Stomach (tissue), 9 donors: Measurements from ENCODE around the gene ULK3. TPM values are rescaled to one million over a fixed set of nuclear protein-coding genes. Genes with fewer than 3 reads are reported as not detected.
A peak's percentile ranks its signal among the peaks of the same experiment; 100 is the strongest.

Experiments
- DNase-seq, 2 donors: peaks; one replicate each; pipeline versions ENCODE4 v3.0.0 to v3.0.0-alpha.2; 2013 to 2019
- H3K27ac ChIP-seq, 5 donors: fragments of 200-600 bp in 4 of 5; sonication (generic) in 4 of 5; one replicate each; pipeline ENCODE4 v1.5.1; 2013 to 2019; ENCODE audit warnings: mild to moderate bottlenecking in 1 of 5, moderate library complexity in 1 of 5
- H3K27me3 ChIP-seq, 3 donors: fragments of 200-600 bp; sonication (generic); one replicate each; pipeline ENCODE4 v1.5.1; 2017 to 2019; ENCODE audit warnings: mixed run types in 1 of 3
- H3K36me3 ChIP-seq, 4 donors: fragments of 200-600 bp; sonication (generic); 1 replicate in 3 of 4; 2 replicates in 1 of 4; pipeline ENCODE4 v1.5.1; 2016 to 2019
- H3K4me1 ChIP-seq, 4 donors: fragments of 200-600 bp; sonication (generic); one replicate each; pipeline ENCODE4 v1.5.1; 2016 to 2019
- H3K4me3 ChIP-seq, 4 donors: fragments of 200-600 bp; sonication (generic) in 3 of 4; one replicate each; pipeline ENCODE4 v1.5.1; 2016 to 2019; ENCODE audit warnings: mild to moderate bottlenecking in 1 of 4
- H3K9me3 ChIP-seq, 4 donors: fragments of 200-600 bp; sonication (generic); one replicate each; pipeline ENCODE4 v1.5.1; 2016 to 2019
- CTCF ChIP-seq, 7 experiments: fragments of 450-650 bp in 4 of 7; fragments of 200-600 bp in 3 of 7; sonication (generic) in 3 of 7; IDR thresholded peaks; one replicate each; pipeline ENCODE4 v1.5.1; 2016 to 2019; ENCODE audit warnings: antibody characterized with exemption in 7 of 7, control low read depth in 2 of 7, mild to moderate bottlenecking in 1 of 7
- EP300 ChIP-seq: sonication (generic); formaldehyde crosslinking; IDR thresholded peaks from one replicate; pipeline ENCODE4 v1.6.1; 2017; ENCODE audit warnings: antibody characterized with exemption
- POLR2A ChIP-seq, 4 donors: fragments of 450-650 bp; IDR thresholded peaks; one replicate each; pipeline ENCODE4 v1.6.1; 2016; ENCODE audit warnings: antibody characterized with exemption in 4 of 4, control low read depth in 2 of 4, mild to moderate bottlenecking in 1 of 4, moderate library complexity in 1 of 4
- POLR2AphosphoS5 ChIP-seq, 3 donors: sonication (generic); formaldehyde crosslinking; IDR thresholded peaks; one replicate each; pipeline ENCODE4 v1.6.1; 2016; ENCODE audit warnings: antibody characterized with exemption in 3 of 3
- WGBS, 5 donors: extraction: QIAGEN DNeasy Blood & Tissue Kit in 3 of 5; methylation state at CpG; one replicate each; pipeline versions ENCODE4 v1.1.5 to v1.1.7; 2013 to 2018; 5-methylcytosine and 5-hydroxymethylcytosine counted together
- intact Hi-C: fragments of 100-400 bp; cut with DNase I; formaldehyde crosslinking; loops from one replicate; pipeline ENCODE4 v1.15.1; 2023; ENCODE audit warnings: low total_unique reads
- polyA plus RNA-seq, 3 donors: library from polyadenylated mRNA; stranded (reverse); fragments of 200-250 nt; gene quantifications; one replicate each; pipeline ENCODE4 v1.2.3, GENCODE V29; 2013
- total RNA-seq, 5 donors: library from RNA; depleted of rRNA; stranded (reverse); fragments of >200 nt; gene quantifications; one replicate each; pipeline versions ENCODE4 v1.1.0 to v1.2.3, GENCODE V29; 2014 to 2016
- donor health status: healthy with polysubstance abuse.
- donor health status: Bipolar disorder and iron deficiency.
- donor health status: healthy.

Gene ULK3
- total and polyA plus RNA-seq, 8 donors: 19.4 to 251 (median 46.2) TPM

GRCh38 chr15:74792227-74793016 lies 50.5 kb downstream of the ULK3 start:
- Histone ChIP-seq H3K9me3 (no peaks in the 10 kb centered on the region), H3K4me3 (no peak overlapping the region), H3K27ac (peak overlapping the region in 3 of 5 donors; percentile 6 to 36 (median 19)), H3K27me3 (no peaks in the 10 kb centered on the region), H3K4me1 (peaks cover 59 to 95% (median 73%) of the 10 kb centered on the region in 4 donors), H3K36me3 (peaks cover 0 to 12% (median 3%) of the 10 kb centered on the region in 4 donors)
- intact Hi-C loops: no loop called here
- 67 to 78% (median 72%) methylated on average over 10 to 12 of the region's 12 CpGs for WGBS, 5 donors
- no peak for TF ChIP-seq POLR2A (IDR thresholded peaks at IDR 0.05)
- no peak for TF ChIP-seq CTCF (IDR thresholded peaks at IDR 0.05)
- no peak for TF ChIP-seq EP300
- TF ChIP-seq POLR2AphosphoS5 (IDR thresholded peaks at IDR 0.05): no peak
- DNase-seq: no peak

GRCh38 chr15:74791667-74792066 lies 51.3 kb downstream of the ULK3 start:
- no peak for DNase-seq
- Histone ChIP-seq H3K4me3 (no peak overlapping the region), H3K27ac (peak overlapping the region in 2 of 5 donors; percentile 36 to 95), H3K9me3 (no peaks in the 10 kb centered on the region), H3K4me1 (peaks cover 66 to 95% (median 80%) of the 10 kb centered on the region in 4 donors), H3K36me3 (peaks cover 0 to 12% (median 3%) of the 10 kb centered on the region in 4 donors), H3K27me3 (no peaks in the 10 kb centered on the region)
- TF ChIP-seq POLR2AphosphoS5 (IDR thresholded peaks at IDR 0.05) (no peak), CTCF (IDR thresholded peaks at IDR 0.05) (no peak), POLR2A (IDR thresholded peaks at IDR 0.05) (no peak), EP300 (no peak)
- intact Hi-C loops: no loop called here
- WGBS, 5 donors: 74 to 91% (median 88%) methylated on average over 6 to 7 of the region's 7 CpGs

GRCh38 chr15:74791007-74791406 lies 51.9 kb downstream of the ULK3 start:
- Histone ChIP-seq H3K36me3 (peaks cover 0 to 12% (median 3%) of the 10 kb centered on the region in 4 donors), H3K4me1 (peaks cover 72 to 96% (median 87%) of the 10 kb centered on the region in 4 donors), H3K9me3 (no peaks in the 10 kb centered on the region), H3K27ac (peak overlapping the region in 4 of 5 donors; percentile 76 to 95 (median 90)), H3K4me3 (no peak overlapping the region), H3K27me3 (no peaks in the 10 kb centered on the region)
- no peak for DNase-seq
- TF ChIP-seq EP300 (no peak), CTCF (IDR thresholded peaks at IDR 0.05) (no peak), POLR2A (IDR thresholded peaks at IDR 0.05) (no peak), POLR2AphosphoS5 (IDR thresholded peaks at IDR 0.05) (no peak)
- intact Hi-C loops: no loop called here
- 11 to 34% (median 32%) methylated on average over 1 of the region's 1 CpG for WGBS, 5 donors

- TF ChIP-seq CTCF (IDR thresholded peaks at IDR 0.05): no peak
- TF ChIP-seq POLR2AphosphoS5 (IDR thresholded peaks at IDR 0.05): no peak
- no peak for TF ChIP-seq POLR2A (IDR thresholded peaks at IDR 0.05)
- no peak for TF ChIP-seq EP300
- Histone ChIP-seq H3K36me3 (peaks cover 0 to 10% (median 3%) of the 10 kb centered on the region in 4 donors), H3K9me3 (no peaks in the 10 kb centered on the region), H3K27ac (peak overlapping the region; percentile 60 to 95 (median 89)), H3K4me3 (peak overlapping the region in 2 of 4 donors; percentile 26 to 46), H3K27me3 (no peaks in the 10 kb centered on the region), H3K4me1 (peaks cover 74 to 98% (median 93%) of the 10 kb centered on the region in 4 donors)
- DNase-seq: peak; percentile 61 to 87
- 15 to 32% (median 29%) methylated on average over 8 to 15 of the region's 15 CpGs for WGBS, 5 donors
- intact Hi-C loops: no loop called here
These were observed 52.7 kb downstream of the ULK3 start for GRCh38 chr15:74790080-74790916.
